GM20000 (cell line): ENCODE data around the gene MRPS6.

Source experiments
- DNase-seq: peaks from one replicate; pipeline ENCODE4 v3.0.0; 2012; ENCODE audit warnings: low spot score
- TF ChIP-seq, protein P1 (sequence below): IDR thresholded peaks from 2 replicates; pipeline ENCODE4 v1.5.1; 2012; ENCODE audit warnings: mild to moderate bottlenecking, control low read depth; ENCODE audit errors: extremely low read depth, missing control alignments

MRPS6 gene

GRCh38 chr21:34158866-34159835, 85.8 kb downstream of the MRPS6 start:
- TF ChIP-seq, protein P1, sequence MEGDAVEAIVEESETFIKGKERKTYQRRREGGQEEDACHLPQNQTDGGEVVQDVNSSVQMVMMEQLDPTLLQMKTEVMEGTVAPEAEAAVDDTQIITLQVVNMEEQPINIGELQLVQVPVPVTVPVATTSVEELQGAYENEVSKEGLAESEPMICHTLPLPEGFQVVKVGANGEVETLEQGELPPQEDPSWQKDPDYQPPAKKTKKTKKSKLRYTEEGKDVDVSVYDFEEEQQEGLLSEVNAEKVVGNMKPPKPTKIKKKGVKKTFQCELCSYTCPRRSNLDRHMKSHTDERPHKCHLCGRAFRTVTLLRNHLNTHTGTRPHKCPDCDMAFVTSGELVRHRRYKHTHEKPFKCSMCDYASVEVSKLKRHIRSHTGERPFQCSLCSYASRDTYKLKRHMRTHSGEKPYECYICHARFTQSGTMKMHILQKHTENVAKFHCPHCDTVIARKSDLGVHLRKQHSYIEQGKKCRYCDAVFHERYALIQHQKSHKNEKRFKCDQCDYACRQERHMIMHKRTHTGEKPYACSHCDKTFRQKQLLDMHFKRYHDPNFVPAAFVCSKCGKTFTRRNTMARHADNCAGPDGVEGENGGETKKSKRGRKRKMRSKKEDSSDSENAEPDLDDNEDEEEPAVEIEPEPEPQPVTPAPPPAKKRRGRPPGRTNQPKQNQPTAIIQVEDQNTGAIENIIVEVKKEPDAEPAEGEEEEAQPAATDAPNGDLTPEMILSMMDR: no peak
- no peak for DNase-seq

- TF ChIP-seq, protein P1: no peak
- no peak for DNase-seq
Measured at GRCh38 chr21:34166468-34166867, 93.1 kb downstream of the MRPS6 start.

GRCh38 chr21:34170886-34171285, 97.5 kb downstream of the MRPS6 start:
- DNase-seq: no peak
- TF ChIP-seq, protein P1: no peak

DNA sequence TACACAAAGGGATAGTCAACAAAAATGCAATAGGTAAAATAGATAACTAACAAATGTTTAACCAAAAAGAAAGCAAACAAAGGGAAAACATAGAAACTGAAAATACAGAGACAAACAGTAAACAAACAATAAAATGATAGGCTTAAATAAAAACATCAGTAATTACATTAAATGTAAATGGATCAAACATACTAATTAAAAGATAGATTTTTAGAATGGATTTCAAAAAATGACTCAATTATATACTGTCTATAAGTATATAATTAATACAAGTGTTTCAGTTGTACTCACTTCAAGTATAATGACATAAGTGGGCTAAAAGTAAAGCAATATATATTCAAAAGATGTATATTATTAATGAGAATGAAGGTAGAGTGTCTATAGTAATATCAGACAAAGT, 101.1 kb downstream of the MRPS6 start:
- TF ChIP-seq, protein P1: no peak
- DNase-seq: no peak

GRCh38 chr21:34176448-34176847, 103.1 kb downstream of the MRPS6 start:
- TF ChIP-seq, protein P1: no peak
- DNase-seq: no peak

DNA sequence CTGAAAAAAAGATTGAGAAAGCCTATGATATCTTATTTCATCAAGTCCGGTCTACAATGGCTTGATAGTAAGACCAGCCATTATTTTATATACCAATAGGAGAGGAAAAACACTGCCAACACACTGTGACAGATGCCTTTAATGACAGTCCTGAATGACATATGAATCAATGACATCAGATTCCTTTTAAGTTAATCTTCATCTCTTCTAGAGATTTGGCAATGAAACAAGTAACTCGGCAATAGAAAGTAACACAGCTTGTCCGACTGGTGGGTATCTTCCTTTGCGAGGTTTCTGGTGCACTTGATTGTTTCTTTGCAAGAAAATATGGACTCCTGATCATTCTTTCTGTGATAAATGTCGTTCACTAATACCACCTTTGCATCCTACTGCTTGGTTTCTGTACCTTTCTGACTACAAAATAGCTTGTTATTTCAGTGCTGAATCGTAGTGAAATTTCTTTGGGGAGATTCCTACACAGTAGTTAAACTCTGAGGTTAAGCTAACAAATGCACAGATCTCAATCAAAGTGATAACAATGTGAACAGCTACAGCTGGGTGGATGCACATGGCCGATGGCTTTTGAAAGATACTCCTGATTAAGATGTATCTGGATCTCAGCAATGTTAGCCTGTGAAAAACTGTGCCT, 104.7 kb downstream of the MRPS6 start:
- TF ChIP-seq, protein P1: no peak
- DNase-seq: no peak

DNA sequence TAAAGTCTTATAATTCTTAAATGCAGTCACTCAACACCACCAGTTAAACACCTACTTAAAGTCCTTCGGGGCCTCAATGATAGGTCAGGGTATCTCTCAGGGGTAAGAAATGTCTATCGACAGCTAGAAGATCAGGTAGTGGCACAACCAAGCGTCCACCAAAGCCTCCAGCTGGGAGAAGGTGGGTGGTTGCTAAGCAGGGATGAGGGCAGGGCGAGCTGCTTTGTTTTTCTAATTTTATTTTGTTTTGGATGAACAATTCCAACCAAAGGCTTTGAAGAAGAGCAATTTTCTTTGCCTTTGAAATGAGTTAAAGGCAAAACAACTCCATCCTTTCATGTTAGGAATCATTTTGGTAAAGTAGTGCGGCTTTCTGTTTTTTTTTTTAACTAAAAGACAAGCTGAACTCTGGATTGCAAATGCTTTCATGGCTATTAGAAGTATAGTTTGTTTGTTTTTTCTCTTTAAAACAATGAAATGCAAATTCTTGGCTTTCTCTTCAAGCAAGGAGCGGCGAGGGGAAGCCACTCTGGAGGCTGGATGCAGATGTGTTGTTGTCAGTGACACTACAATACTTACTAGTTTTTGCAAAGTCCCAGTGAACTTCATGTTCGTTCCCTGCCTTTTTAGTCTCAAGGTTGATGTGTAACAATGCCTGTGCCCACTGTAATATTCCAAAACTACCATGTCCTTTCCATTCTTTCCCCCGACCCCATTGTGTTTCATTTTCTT, 106.0 kb downstream of the MRPS6 start:
- no peak for DNase-seq
- TF ChIP-seq, protein P1: no peak
